PC-9 (cell line): ENCODE measurements around the gene MBD2.

Experiments
- EZH2 ChIP-seq: fragments of 200-600 bp; sonication (generic); IDR thresholded peaks from 2 replicates; pipeline ENCODE4 v1.8.0; 2017; ENCODE audit warnings: antibody characterized with exemption, low read depth
- TF ChIP-seq, protein P1 (sequence below): fragments of 200-600 bp; sonication (generic); conservative IDR thresholded peaks from 2 replicates; pipeline ENCODE4 v1.6.1; 2017; ENCODE audit warnings: mixed run types, antibody characterized with exemption, mild to moderate bottlenecking, moderate library complexity

DNA sequence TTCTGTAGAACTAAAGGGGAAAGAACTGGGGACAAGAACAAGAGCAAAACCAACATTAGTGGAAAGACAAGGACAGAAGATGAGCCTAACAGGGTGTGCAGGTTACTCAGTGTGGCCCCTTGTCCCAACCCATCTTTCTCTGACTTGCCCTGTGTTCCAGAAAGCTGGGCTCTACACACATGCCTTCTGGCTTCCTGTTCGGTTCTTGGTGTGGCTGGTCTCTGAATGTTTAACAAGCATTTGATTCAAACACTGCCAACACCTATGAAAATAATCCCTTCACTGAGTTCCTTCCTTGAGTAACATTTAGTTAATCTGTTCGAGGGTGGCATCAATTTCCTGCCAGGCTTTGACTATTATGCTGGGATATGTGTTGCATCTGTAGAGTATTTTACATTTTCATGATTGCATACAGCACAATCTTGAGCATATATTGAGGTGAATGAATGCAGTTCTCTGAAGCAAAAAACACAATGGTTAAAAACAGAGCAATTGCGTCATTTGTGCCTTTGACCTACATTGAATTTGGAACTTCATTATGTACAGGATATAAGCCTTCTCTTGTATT, 83.3 kb downstream of the MBD2 start:
- TF ChIP-seq, protein P1, sequence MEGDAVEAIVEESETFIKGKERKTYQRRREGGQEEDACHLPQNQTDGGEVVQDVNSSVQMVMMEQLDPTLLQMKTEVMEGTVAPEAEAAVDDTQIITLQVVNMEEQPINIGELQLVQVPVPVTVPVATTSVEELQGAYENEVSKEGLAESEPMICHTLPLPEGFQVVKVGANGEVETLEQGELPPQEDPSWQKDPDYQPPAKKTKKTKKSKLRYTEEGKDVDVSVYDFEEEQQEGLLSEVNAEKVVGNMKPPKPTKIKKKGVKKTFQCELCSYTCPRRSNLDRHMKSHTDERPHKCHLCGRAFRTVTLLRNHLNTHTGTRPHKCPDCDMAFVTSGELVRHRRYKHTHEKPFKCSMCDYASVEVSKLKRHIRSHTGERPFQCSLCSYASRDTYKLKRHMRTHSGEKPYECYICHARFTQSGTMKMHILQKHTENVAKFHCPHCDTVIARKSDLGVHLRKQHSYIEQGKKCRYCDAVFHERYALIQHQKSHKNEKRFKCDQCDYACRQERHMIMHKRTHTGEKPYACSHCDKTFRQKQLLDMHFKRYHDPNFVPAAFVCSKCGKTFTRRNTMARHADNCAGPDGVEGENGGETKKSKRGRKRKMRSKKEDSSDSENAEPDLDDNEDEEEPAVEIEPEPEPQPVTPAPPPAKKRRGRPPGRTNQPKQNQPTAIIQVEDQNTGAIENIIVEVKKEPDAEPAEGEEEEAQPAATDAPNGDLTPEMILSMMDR, result no peak
- TF ChIP-seq EZH2, result no peak
